SH-SY5Y (cell line): ENCODE measurements around the gene NCF1.
"Not testable (repeated sequence)": the region's sequence is repeated elsewhere in the genome, so short reads cannot be mapped to it uniquely, and the experiment has no call there.

Experiments used
- GATA2 ChIP-seq: IDR thresholded peaks from 2 replicates; pipeline ENCODE4 v1.6.1; 2011; ENCODE audit warnings: mild to moderate bottlenecking, low read depth, low read length
- GATA3 ChIP-seq: IDR thresholded peaks from 2 replicates; pipeline ENCODE4 v1.6.1; 2011; ENCODE audit warnings: low read depth, mild to moderate bottlenecking, low read length, moderate library complexity

DNA sequence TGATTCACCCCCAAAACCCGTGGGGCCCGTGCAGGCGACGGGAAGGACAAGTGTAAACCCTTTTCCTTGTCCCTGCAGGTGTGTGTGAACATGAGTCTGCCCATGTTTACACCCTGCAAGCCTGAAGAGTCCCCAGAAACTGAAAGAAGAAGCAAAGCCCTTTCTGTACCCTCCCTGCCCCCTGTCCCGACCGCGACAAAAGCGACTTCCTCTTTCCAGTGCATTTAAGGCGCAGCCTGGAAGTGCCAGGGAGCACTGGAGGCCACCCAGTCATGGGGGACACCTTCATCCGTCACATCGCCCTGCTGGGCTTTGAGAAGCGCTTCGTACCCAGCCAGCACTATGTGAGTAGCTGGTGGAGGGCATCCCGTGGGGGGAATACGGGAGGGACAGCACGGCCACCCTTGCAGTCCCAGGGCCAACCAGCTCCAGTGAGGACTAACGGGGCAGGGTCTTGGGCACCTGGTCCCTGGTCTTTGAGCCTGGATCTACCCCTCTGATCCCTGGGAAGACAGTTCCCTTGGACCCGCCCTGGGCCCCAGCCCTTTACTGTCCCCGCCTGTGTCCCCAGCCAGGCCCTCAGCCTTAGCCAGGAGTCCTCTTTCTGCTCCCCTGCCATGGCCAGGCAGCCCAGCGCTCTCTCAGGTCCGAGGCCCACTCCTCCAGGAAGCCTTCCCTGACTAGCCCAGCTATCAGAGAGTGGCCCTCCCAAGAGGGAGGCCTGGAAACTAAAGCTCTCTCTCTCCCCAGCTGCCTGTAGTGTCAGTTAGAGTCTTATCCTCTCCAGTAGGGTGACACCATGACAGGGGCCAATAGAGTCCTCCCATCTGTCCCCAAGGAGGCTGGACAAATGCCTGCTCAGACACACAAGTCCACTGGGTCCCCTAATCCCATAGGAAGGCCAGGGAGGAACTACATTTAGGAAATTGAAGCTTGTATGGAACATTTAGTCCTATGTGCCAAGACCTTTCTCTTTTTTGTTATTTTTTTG, at the start of gene NCF1:
- TF ChIP-seq GATA2, GATA3: not testable (repeated sequence)
